HG03175 (cell line): ENCODE data around the gene STAG1.
"Not testable (repeated sequence)": the region's sequence is repeated elsewhere in the genome, so short reads cannot be mapped to it uniquely, and the experiment has no call there.

Experiments used
- ATAC-seq: cut with Tn5 transposase; IDR thresholded peaks from one replicate; pipeline ENCODE4 v1.9.1; 2021; ENCODE audit warnings: mild to moderate bottlenecking, moderate library complexity; ENCODE audit not compliant: unreplicated experiment

The STAG1 gene

GRCh38 chr3:136604961-136605360 lies 147.2 kb downstream of the STAG1 start:
- no peak for ATAC-seq

GRCh38 chr3:136602818-136603217 lies 149.4 kb downstream of the STAG1 start:
- no peak for ATAC-seq

- ATAC-seq = no peak
Observed at GRCh38 chr3:136595913-136596697, 156.1 kb downstream of the STAG1 start.

GRCh38 chr3:136586580-136586979 lies 165.6 kb downstream of the STAG1 start:
- ATAC-seq = no peak

- ATAC-seq = no peak
Observed at GRCh38 chr3:136584728-136585127, 167.4 kb downstream of the STAG1 start.

GRCh38 chr3:136583823-136584222 lies 168.4 kb downstream of the STAG1 start:
- no peak for ATAC-seq

GRCh38 chr3:136577791-136578190 lies 174.4 kb downstream of the STAG1 start:
- no peak for ATAC-seq

GRCh38 chr3:136576279-136577009 lies 175.7 kb downstream of the STAG1 start:
- no peak for ATAC-seq

- ATAC-seq = no peak
Observed at GRCh38 chr3:136567599-136568188, 184.5 kb downstream of the STAG1 start.

- ATAC-seq = not testable (repeated sequence)
Observed at GRCh38 chr3:136564962-136565361, 187.2 kb downstream of the STAG1 start.

GRCh38 chr3:136562026-136562425 lies 190.2 kb downstream of the STAG1 start:
- no peak for ATAC-seq

GRCh38 chr3:136559896-136560295 lies 192.3 kb downstream of the STAG1 start:
- ATAC-seq = no peak

GRCh38 chr3:136549461-136549860 lies 202.7 kb downstream of the STAG1 start:
- not testable (repeated sequence) for ATAC-seq

- no peak for ATAC-seq
Observed at GRCh38 chr3:136547293-136547692, 204.9 kb downstream of the STAG1 start.

GRCh38 chr3:136546720-136547119 lies 205.5 kb downstream of the STAG1 start:
- no peak for ATAC-seq

- no peak for ATAC-seq
Observed at GRCh38 chr3:136545664-136546268, 206.4 kb downstream of the STAG1 start.

- no peak for ATAC-seq
Observed at GRCh38 chr3:136544532-136544931, 207.6 kb downstream of the STAG1 start.

- no peak for ATAC-seq
Observed at GRCh38 chr3:136543385-136543784, 208.8 kb downstream of the STAG1 start.

- ATAC-seq = no peak
Observed at GRCh38 chr3:136535906-136536305, 216.3 kb downstream of the STAG1 start.

- no peak for ATAC-seq
Observed at GRCh38 chr3:136532766-136533165, 219.4 kb downstream of the STAG1 start.

GRCh38 chr3:136518102-136518501 lies 234.1 kb downstream of the STAG1 start:
- no peak for ATAC-seq
